GM19372 (cell line): Measurements from ENCODE around the gene IRF2BPL.
"Not testable (repeated sequence)": the region's sequence is repeated elsewhere in the genome, so short reads cannot be mapped to it uniquely, and the experiment has no call there.

Experiments
- ATAC-seq: cut with Tn5 transposase; IDR thresholded peaks from one replicate; pipeline ENCODE4 v1.9.1; 2021; ENCODE audit warnings: mild to moderate bottlenecking, low read depth, moderate library complexity; ENCODE audit not compliant: unreplicated experiment

IRF2BPL gene

GRCh38 chr14:77036484-77037214 is 8.1 kb upstream of the IRF2BPL start:
- ATAC-seq = no peak

- ATAC-seq = no peak
Observed at GRCh38 chr14:77035267-77035666, 6.8 kb upstream of the IRF2BPL start.

GRCh38 chr14:77033622-77034589 is 5.4 kb upstream of the IRF2BPL start:
- ATAC-seq = peak; percentile 82

GRCh38 chr14:77032844-77033621 is 4.5 kb upstream of the IRF2BPL start:
- ATAC-seq = peak; percentile 14

- ATAC-seq = no peak
Observed at GRCh38 chr14:77032491-77032843, 4.0 kb upstream of the IRF2BPL start.

- ATAC-seq = no peak
Observed at GRCh38 chr14:77031759-77032490, 3.4 kb upstream of the IRF2BPL start.

GRCh38 chr14:77027538-77028383 is 747 bp downstream of the IRF2BPL start:
- ATAC-seq = peak; percentile 26

GRCh38 chr14:77026930-77027537 is 1.5 kb downstream of the IRF2BPL start:
- ATAC-seq = peak; percentile 10

- ATAC-seq = no peak
Observed at GRCh38 chr14:77026166-77026929, 2.2 kb downstream of the IRF2BPL start.

GRCh38 chr14:77025744-77026165 is 2.8 kb downstream of the IRF2BPL start:
- no peak for ATAC-seq

- ATAC-seq = no peak
Observed at GRCh38 chr14:77024171-77024691, 4.3 kb downstream of the IRF2BPL start.

- ATAC-seq = no peak
Observed at GRCh38 chr14:77023001-77023996, 5.2 kb downstream of the IRF2BPL start.

GRCh38 chr14:77022236-77022852 is 6.2 kb downstream of the IRF2BPL start:
- ATAC-seq = no peak

- not testable (repeated sequence) for ATAC-seq
Observed at GRCh38 chr14:77021424-77021823, 7.1 kb downstream of the IRF2BPL start.

GRCh38 chr14:77018785-77019184 is 9.7 kb downstream of the IRF2BPL start:
- ATAC-seq = no peak

- ATAC-seq = no peak
Observed at GRCh38 chr14:77017666-77018065, 10.8 kb downstream of the IRF2BPL start.
